Gastroesophageal sphincter (tissue), 2 donors: ENCODE data around the gene CCNK.

Source experiments
- EP300 ChIP-seq: sonication (generic); formaldehyde crosslinking; IDR thresholded peaks from one replicate; pipeline ENCODE4 v1.6.1; 2017; ENCODE audit warnings: antibody characterized with exemption, mild to moderate bottlenecking
- POLR2AphosphoS5 ChIP-seq: sonication (generic); formaldehyde crosslinking; IDR thresholded peaks from one replicate; pipeline ENCODE4 v1.6.1; 2017; ENCODE audit warnings: antibody characterized with exemption

DNA sequence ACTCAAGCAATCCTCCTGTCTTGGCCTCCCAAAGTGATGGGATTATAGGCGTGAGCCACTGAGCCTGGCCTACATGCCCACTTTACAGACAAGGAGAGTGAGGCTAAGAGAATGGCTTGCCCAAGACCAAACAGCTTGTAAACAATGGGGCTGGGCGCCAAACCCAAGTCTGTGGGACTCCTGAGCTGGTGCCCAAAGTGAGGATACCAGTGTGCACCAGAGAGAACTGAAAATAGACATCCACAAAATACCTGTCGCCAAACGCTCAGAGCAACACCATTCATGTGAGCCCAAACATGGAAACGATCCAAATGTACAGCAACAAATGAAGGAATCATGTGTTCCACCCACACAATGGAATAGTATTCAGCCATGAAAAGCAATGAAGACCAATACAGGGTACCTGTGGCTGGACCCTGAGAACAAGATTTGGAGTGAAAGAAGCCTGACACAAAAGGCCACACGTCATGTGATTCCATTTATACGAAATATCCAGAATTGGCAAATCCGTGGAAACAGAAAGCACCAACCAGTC lies 38.2 kb downstream of the CCNK start:
- TF ChIP-seq EP300 (no peak), POLR2AphosphoS5 (no peak)
